Right lobe of liver (tissue), 6 donors: ENCODE data around the gene PPIL1. TPM values are rescaled to one million over a fixed set of nuclear protein-coding genes. Genes with fewer than 3 reads are reported as not detected.

Source experiments
- ATAC-seq, 4 donors: fragments of 200-7000 bp; cut with Tn5 transposase; one replicate each; pipeline ENCODE4 v1.9.1; 2020; ENCODE audit warnings: mild to moderate bottlenecking in 4 of 4, moderate library complexity in 4 of 4
- DNase-seq, 3 donors: peaks; one replicate each; pipeline ENCODE4 v3.0.0-alpha.2; 2020
- H3K27ac ChIP-seq, 3 donors: fragments of 200-600 bp; one replicate each; pipeline ENCODE4 v1.8.0; 2022
- H3K27me3 ChIP-seq, 2 donors: fragments of 200-600 bp; one replicate each; pipeline ENCODE4 v1.8.0; 2022
- H3K36me3 ChIP-seq, 4 donors: fragments of 200-600 bp; sonication (generic) in 1 of 4; one replicate each; pipeline versions ENCODE4 v1.5.1 to v1.8.0; 2017 to 2022; ENCODE audit warnings: control low read depth in 1 of 4
- H3K4me1 ChIP-seq, 4 donors: fragments of 200-600 bp; sonication (generic) in 1 of 4; one replicate each; pipeline versions ENCODE4 v1.5.1 to v1.8.0; 2017 to 2022; ENCODE audit warnings: control low read depth in 1 of 4
- H3K4me3 ChIP-seq, 3 donors: fragments of 200-600 bp; one replicate each; pipeline ENCODE4 v1.8.0; 2022
- H3K9me3 ChIP-seq, 4 donors: fragments of 200-600 bp; sonication (generic) in 1 of 4; one replicate each; pipeline versions ENCODE4 v1.5.1 to v1.8.0; 2017 to 2022; ENCODE audit warnings: control low read depth in 1 of 4
- POLR2A ChIP-seq: fragments of 450-650 bp; IDR thresholded peaks from one replicate; pipeline ENCODE4 v1.6.1; 2017; ENCODE audit warnings: antibody characterized with exemption, mild to moderate bottlenecking
- WGBS: methylation state at CpG from one replicate; pipeline ENCODE4 v1.1.6; 2018; ENCODE audit warnings: low coverage, low lambda C conversion rate; ENCODE audit not compliant: insufficient coverage; ENCODE audit errors: missing lambda C conversion rate; 5-methylcytosine and 5-hydroxymethylcytosine counted together
- intact Hi-C, 2 donors: fragments of 100-400 bp; cut with DNase I; formaldehyde crosslinking; loops; one replicate each; pipeline versions ENCODE4 v1.11.2 to v1.14.1; 2022
- long read RNA-seq: library from polyadenylated mRNA; unstranded; transcript quantifications from one replicate; pipeline ENCODE4 v2.0.0, GENCODE V29; 2019
- total RNA-seq, 6 experiments: library from RNA; depleted of rRNA in 2 of 6; stranded (reverse); fragments of >200 nt in 2 of 6; fragmentation: NEBNext Ultra II Directional in 3 of 6; extraction: Animal tissue kit (Norgen Biotek cat#: 25700) in 3 of 6; gene quantifications; one replicate each; pipeline versions ENCODE4 v1.1.0 to v1.2.4, GENCODE V29; 2016 to 2023
- TF ChIP-seq, protein P1 (sequence below), 4 donors: fragments of 200-600 bp in 3 of 4; fragments of 450-650 bp in 1 of 4; IDR thresholded peaks; one replicate each; pipeline versions ENCODE4 v1.5.1 to v1.8.0; 2016 to 2022; ENCODE audit warnings: antibody characterized with exemption in 4 of 4, mild to moderate bottlenecking in 2 of 4
- donor health status: DM: no; HTN: yes; CAD: no.
- donor health status: DM: no; HTN: no; CAD: no.
- donor health status: DM: no; HTN: no; CAD: no.
- donor health status: DM: no; HTN: yes; CAD: no.
- donor health status: DM: no; HTN: yes; CAD: no.

Gene PPIL1
- total RNA-seq, result 10 to 100 TPM; 11.2 to 29.2 (median 16.5) TPM
- long read RNA-seq, transcript PPIL1-201 (4 exons, 1,739 nt), result major isoform, 6 of 7 reads
- long read RNA-seq, partial matches to known transcripts, result 1 of 7 reads
- long read RNA-seq, other reads (novel, unspliced or antisense), result 0 of 7 reads

- no peaks in the 10 kb centered on the region for H3K27me3 ChIP-seq
- intact Hi-C loops, result no loop called here
- no peaks in the 10 kb centered on the region for H3K36me3 ChIP-seq
- peaks cover 0 to 19% (median 2%) of the 10 kb centered on the region in 4 donors for H3K4me1 ChIP-seq
- ATAC-seq, result peak; percentile 82 to 92 (median 90)
- no peaks in the 10 kb centered on the region for H3K9me3 ChIP-seq
- peak within 1 kb of the TSS; percentile 76 to 92 (median 88) for H3K27ac ChIP-seq
- DNase-seq, result peak; percentile 77 to 83 (median 79)
- peak; percentile 70 for TF ChIP-seq POLR2A
- TF ChIP-seq, protein P1, sequence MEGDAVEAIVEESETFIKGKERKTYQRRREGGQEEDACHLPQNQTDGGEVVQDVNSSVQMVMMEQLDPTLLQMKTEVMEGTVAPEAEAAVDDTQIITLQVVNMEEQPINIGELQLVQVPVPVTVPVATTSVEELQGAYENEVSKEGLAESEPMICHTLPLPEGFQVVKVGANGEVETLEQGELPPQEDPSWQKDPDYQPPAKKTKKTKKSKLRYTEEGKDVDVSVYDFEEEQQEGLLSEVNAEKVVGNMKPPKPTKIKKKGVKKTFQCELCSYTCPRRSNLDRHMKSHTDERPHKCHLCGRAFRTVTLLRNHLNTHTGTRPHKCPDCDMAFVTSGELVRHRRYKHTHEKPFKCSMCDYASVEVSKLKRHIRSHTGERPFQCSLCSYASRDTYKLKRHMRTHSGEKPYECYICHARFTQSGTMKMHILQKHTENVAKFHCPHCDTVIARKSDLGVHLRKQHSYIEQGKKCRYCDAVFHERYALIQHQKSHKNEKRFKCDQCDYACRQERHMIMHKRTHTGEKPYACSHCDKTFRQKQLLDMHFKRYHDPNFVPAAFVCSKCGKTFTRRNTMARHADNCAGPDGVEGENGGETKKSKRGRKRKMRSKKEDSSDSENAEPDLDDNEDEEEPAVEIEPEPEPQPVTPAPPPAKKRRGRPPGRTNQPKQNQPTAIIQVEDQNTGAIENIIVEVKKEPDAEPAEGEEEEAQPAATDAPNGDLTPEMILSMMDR (IDR thresholded peaks at IDR 0.05), result no peak
- H3K4me3 ChIP-seq, result peak within 1 kb of the TSS; percentile 70 to 94 (median 94)
- WGBS, result under 1% methylated on average over 29 of the region's 54 CpGs
Observed at GRCh38 chr6:36874443-36875249, at the start of gene PPIL1. Gene PPIL1 (minus strand): TSS chr6:36874803. CDS start chr6:36874772, 31 bp downstream.

DNA sequence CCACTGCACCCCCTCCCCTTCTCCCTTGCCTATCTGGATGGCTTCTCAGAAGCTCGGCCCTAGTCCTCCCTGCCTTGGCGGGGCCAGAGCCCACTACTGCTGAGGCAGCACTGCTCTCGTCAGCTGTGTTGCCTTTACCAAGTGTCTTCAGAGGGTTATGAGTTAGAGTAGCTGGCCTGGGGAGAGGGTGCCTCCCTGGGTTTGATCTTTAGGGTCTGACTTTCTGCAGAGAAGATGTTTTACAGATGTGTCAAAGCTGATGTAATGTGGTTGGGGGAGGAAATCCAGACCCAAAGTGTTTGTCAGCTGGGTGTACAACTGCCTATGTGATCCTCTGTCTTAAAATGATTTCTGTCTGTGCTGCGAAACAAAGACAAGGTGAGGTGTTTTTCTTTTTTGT, 49.5 kb upstream of the PPIL1 start:
- intact Hi-C loops, result no loop called here
- H3K27ac ChIP-seq, result no peak overlapping the region
- ATAC-seq (no peak), DNase-seq (no peak)
- H3K36me3 ChIP-seq, result peaks cover 0 to 16% (median 6%) of the 10 kb centered on the region in 4 donors
- H3K4me1 ChIP-seq, result no peaks in the 10 kb centered on the region
- H3K9me3 ChIP-seq, result no peaks in the 10 kb centered on the region
- no peaks in the 10 kb centered on the region for H3K27me3 ChIP-seq
- TF ChIP-seq POLR2A, result no peak
- TF ChIP-seq, protein P1 (IDR thresholded peaks at IDR 0.05), result no peak
- no peak overlapping the region for H3K4me3 ChIP-seq
- WGBS, result 100% methylated on average over 2 of the region's 4 CpGs

DNA sequence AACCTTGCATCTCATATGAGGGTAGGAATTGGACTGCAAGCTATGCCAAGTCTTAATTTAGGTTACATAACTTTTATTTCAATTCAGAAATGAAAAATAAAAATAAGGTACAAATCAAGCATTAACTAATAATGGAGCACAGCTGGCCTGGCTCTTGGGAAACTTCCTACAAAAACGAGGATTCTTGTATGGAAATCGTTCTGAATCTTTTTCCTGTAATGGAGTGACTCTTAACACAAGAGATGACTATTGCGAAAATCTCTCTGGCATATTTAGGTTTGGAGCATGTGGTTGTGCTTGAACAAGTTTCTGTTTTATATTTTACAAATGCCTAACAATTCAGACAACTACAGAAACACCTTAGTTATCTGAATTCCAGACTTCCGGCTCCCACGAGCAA, 45.9 kb upstream of the PPIL1 start:
- intact Hi-C loops, result no loop called here
- Histone ChIP-seq H3K9me3 (no peaks in the 10 kb centered on the region), H3K27ac (no peak overlapping the region), H3K27me3 (no peaks in the 10 kb centered on the region), H3K4me1 (no peaks in the 10 kb centered on the region), H3K36me3 (peaks cover 0 to 29% (median 18%) of the 10 kb centered on the region in 4 donors), H3K4me3 (no peak overlapping the region)
- ATAC-seq, result peak in 1 of 4 donors; percentile 21
- no peak for DNase-seq
- no peak for TF ChIP-seq POLR2A
- TF ChIP-seq, protein P1 (IDR thresholded peaks at IDR 0.05), result no peak
- WGBS, result 88% methylated on average over 5 of the region's 5 CpGs

DNA sequence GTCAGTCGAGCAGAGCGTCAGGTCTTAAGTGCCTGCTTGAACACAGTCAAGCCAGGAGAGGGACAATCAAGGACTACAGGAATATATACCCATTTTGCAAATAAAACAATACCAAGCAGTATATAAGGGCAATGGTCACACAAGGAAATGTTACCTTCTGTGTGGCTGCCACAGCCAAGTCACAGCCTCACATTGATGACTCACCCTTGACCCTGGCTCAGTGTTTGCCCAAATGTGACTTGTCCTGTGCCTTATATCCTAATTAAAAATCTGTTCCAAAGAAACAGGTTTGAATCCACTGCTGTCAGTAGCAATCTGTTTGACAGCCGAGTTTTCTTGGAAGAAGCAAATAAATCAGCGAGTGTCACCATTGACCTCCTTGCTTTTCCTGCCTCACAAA, 45.4 kb upstream of the PPIL1 start:
- ATAC-seq (peak in 2 of 4 donors; percentile 59 to 94), DNase-seq (peak in 1 of 3 donors; percentile 36)
- WGBS, result 93% methylated on average over 4 of the region's 4 CpGs
- Histone ChIP-seq H3K36me3 (peaks cover 0 to 30% (median 19%) of the 10 kb centered on the region in 4 donors), H3K4me3 (no peak overlapping the region), H3K27me3 (no peaks in the 10 kb centered on the region), H3K27ac (no peak overlapping the region), H3K9me3 (no peaks in the 10 kb centered on the region), H3K4me1 (no peaks in the 10 kb centered on the region)
- TF ChIP-seq, protein P1 (IDR thresholded peaks at IDR 0.05), result no peak
- no peak for TF ChIP-seq POLR2A
- intact Hi-C loops, result no loop called here
